ENCODE measurements around the gene AKNA.

The AKNA gene

GRCh38 chr9:114413861-114414301, 26.1 kb upstream of the AKNA start:
- DNase-seq, result no peak

DNA sequence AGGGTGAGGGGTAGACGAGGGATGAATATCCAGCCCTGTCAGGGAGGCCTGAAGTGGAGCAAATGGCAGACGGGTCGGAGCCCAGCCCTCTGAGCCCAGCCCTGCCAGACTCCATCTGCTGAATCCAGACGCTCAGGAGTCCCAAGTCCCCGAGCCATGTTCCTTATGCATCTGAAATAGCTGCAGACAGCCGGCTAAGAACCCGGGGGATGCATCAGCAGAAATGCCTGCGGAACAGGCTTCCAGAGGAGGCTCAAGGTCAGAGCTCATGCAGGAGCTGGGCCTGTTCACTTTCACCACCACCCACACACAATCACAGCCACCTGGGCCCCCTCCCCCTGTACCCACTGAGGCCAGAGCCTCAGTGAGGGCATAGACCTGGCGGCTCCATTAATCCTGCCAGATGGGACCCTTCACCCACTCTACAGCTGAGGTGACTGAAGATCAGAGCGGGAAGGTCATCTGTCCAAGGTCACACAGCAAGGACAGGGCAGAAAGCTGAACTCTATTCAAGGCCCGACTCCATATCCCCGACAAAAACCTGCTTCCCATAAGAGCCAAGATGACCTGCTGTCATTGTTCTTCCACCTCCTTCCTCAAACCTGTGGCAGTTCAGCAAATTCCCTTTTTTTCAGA, 24.4 kb upstream of the AKNA start:
- DNase-seq, result peak; percentile 82 to 92

- DNase-seq, result peak in 1 of 2 experiments; percentile 32
These were observed 23.7 kb upstream of the AKNA start for GRCh38 chr9:114411452-114411851.

- no peak for DNase-seq
These were observed 23.1 kb upstream of the AKNA start for GRCh38 chr9:114410910-114411309.

- DNase-seq, result no peak
These were observed 22.1 kb upstream of the AKNA start for GRCh38 chr9:114409842-114410241.

GRCh38 chr9:114409103-114409780, 21.5 kb upstream of the AKNA start:
- peak in 1 of 2 experiments; percentile 9 for DNase-seq

- no peak for DNase-seq
These were observed 20.9 kb upstream of the AKNA start for GRCh38 chr9:114408645-114409044.

DNA sequence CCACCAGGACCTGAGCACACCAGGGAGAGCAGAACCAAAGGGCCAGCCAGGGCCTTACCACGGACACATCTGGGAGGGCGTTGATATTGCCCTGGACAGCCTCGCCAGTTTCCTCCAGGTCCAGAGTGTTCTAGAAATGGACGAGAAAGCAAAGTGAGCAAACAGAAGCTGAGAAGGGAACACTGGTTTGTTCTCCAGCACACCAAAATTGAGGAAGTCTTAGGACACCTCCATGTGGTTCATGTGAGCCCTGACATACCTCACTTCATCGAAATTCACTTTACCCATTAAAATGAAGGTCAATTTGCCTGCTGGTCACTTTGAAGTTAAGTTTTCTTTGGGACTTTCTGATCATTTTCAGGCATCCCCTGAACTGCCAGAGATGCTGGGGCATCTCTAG, 20.1 kb upstream of the AKNA start:
- DNase-seq, result no peak

DNA sequence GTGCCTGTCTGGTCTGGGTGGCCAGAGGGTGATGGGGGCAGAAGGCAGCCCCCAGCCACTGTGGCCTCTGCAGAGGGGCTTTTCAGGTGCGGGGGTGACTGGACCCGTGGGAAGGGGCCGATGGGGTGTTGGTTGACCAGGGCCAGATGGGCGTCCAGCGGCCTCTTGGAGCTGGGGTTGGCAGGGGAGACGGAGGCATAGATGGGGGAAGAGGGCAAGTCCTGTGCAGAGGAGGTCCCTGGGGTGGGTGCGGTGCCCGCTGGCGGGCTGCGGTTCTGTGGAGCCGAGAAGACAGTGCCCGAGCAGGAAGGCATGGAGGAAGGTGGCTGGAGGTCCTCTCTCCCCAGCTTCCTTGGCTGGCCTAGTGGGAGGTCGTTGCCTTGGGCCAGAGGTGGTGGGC, 18.7 kb upstream of the AKNA start:
- no peak for DNase-seq

- DNase-seq, result peak; percentile 88 to 90
These were observed 17.7 kb upstream of the AKNA start for GRCh38 chr9:114405294-114406034.

GRCh38 chr9:114404531-114404930, 16.7 kb upstream of the AKNA start:
- no peak for DNase-seq

DNA sequence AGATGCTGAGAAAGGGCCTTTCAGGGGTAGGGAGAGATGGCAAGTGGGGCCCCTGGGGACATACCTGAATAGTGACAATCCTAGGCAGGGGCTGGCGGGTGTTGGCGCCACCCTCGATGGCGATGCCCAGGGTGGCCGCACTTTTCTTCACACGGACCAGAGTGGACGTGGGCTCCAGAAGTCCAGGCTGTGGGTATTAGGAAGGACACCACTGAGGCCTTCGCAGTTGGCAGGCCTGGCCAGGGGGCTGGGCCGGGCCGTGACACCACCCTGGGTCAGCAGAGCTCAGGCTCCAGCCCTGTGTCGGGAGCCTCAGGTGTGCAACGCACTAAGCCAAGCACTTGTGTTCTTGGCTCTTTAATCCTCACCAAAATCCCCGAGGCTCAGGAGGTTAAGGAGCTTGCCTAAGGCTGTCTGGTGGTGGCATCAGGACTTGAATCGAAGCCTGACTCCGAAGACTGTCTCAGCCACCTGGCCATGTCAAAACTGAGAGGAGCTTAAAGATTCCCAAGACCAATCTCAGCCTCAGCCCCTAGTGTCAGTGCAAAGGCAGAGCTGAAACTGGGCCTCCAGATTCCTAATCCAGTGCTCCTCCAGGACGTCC, 15.5 kb upstream of the AKNA start:
- DNase-seq, result peak; percentile 59 to 69

DNA sequence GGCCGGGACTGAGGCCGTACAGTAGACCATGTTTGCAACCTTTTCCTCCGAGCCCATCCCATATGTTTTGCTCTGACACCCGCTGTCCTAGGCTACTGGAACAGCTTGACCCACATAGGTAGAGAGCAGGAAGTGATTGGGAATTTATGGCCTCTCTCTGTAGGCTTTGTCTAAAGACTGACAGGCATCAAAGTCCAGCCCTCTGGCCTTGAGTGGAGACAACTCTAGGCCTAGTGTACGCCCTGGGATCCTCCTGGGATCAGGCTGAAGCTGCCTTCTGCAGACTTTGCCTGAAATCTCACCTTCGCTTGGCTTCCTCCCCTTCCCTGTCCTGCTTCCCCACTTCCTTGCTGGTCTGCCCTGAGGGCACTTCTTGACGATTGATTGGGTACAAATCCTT, 13.6 kb upstream of the AKNA start:
- no peak for DNase-seq

- no peak for DNase-seq
These were observed 13.0 kb upstream of the AKNA start for GRCh38 chr9:114400772-114401171.

DNA sequence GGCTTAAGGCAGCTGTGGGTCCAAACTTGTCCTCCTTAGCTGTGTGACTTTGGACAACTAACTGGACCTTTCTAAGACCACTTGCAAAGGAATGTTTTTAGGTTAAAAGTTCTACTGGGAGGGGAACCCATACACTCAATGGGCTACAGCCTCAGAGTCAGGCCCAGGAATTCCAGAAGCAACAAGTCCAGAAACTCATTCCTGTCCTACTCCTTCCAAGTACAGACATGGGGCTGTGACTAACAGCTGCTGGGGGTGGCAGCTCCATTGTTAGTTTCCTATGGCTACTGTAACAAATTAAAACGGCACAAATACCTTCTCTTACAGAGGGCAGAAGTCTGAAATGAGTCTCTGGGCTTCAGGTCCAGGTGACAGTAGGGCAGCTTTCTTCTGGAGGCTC, 12.4 kb upstream of the AKNA start:
- no peak for DNase-seq

- DNase-seq, result no peak
These were observed 11.6 kb upstream of the AKNA start for GRCh38 chr9:114399381-114399780.

- peak; percentile 90 to 96 for DNase-seq
These were observed 10.2 kb upstream of the AKNA start for GRCh38 chr9:114397848-114398605.

DNA sequence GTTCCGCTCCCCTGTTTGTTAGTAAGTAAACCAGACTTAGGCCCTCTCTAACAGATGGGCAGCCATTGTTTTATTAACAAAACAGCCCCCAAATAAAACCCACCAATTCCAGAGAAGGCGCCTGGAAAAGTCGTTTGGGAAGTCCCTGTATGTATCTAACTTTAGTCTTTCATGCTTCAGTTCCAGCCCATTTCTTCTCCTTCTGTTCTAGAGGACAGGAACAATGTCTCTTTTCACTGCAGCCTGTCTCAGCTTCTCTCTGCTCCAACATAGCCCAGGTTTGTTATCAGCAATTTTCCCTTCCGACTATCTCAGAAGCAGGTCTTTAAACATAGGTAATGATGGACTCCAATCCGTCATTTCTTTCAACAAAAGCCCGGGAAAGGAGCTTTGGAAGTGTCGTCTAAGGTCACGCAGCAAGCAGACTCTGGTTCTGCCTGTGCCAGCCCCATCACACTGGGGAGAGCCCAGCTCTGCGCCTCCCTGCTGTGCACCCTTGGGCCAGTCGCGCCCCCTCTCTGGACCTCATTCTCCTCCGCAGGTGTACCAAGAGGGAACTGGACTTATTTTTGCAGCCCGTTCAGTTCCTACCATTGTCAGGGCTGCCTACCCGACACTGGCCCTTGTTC, 9.6 kb upstream of the AKNA start:
- no peak for DNase-seq

DNA sequence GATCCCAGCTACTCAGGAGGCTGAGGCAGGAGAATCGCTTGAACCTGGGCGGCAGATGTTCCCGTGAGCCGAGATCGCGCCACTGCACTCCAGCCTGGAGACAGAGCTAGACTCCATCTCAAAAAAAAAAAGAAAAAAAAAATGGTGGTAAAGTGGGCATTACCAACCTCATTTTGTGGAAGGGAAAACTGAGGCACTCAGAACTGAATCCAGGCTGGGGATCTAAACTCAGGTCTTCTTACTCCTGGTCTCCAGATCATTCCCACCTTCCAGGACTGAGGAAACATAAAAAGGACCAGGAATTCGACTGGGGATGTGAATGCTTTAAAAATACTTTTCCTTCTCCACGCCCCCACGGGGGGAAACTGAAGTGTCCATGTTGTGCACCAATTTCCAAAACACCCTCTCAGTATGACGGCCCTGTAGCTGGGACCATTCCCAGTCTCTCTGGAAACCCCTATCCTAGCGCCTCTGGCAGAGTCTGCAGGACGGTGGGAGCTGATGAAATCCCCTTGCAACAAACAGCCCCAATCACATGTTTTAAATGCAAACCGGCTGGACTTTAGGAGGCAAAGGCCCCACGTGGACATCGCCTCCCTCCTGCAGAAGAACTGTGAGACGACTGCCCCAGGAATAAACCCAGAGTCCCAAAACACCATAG, 8.9 kb upstream of the AKNA start:
- DNase-seq, result peak in 1 of 2 experiments; percentile 30

DNA sequence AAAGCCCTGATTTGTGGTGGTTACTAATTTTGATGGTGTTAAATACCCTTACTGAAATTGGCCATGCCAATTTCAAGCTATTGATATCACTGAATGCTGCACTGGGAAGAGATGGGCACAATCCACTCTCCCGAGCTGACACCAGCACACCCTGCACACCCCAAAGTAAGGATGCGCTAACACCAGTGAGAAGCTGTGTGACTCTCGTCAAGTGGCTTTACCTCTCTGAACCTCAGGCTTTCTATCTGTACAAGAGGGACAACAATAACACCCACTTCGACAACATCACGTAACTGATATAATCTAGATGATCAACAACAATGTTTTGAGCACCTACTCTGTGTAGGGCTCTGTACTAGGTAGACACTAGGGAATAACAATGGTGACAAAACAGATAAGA, 8.0 kb upstream of the AKNA start:
- no peak for DNase-seq

- peak in 1 of 2 experiments; percentile 40 for DNase-seq
These were observed 7.5 kb upstream of the AKNA start for GRCh38 chr9:114395334-114395617.

Data from NCI-H524 (cell line).